GM19395 (cell line): ENCODE results near the gene PGAM4.
A peak's percentile ranks its signal among the peaks of the same experiment; 100 is the strongest.
"Not testable (repeated sequence)": the region's sequence is repeated elsewhere in the genome, so short reads cannot be mapped to it uniquely, and the experiment has no call there.

ENCODE experiments used
- ATAC-seq: cut with Tn5 transposase; IDR thresholded peaks from one replicate; pipeline ENCODE4 v1.9.1; 2021; ENCODE audit warnings: mild to moderate bottlenecking, moderate library complexity; ENCODE audit not compliant: unreplicated experiment

The PGAM4 gene

GRCh38 chrX:77930581-77930980, 38.9 kb downstream of the PGAM4 start:
- ATAC-seq: no peak

DNA sequence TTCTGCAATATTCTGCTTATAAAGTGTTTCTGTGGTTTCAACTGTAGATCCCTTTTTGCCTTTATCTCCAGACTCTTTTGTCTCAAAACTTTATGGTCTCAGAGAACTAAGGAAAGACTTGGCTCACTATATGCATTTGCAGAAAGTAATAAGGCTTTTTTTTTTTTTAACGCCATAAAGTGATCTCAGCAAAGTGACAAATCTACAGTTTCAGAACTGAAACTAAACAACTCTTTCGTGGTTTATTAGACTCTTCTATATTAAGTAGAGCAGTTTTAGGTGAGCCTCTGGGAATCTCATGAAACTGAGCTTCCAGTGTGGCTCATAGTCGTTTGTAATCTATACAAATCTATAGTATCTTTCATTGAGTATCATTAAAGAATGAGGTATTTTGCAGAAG, 43.7 kb downstream of the PGAM4 start:
- peak; percentile 62 for ATAC-seq

GRCh38 chrX:77924320-77924859, 45.0 kb downstream of the PGAM4 start:
- ATAC-seq: no peak

DNA sequence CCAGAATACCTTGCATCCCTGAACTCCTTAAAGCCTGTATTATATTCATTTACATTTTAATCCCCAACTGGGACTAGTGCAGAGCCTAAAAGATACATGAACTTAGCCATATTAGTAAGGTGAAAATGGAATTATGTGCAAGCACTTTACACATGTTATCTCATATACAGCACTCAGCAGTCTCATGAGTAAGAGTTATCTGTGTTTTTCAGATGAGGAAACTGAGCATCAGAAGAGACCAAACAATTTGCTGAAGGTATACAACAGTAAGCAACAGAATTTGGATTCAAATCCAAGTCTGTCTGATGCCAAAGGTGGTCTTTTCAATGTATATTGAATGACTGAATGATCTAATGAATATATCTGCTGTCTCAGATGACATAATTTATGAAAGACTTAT, 46.7 kb downstream of the PGAM4 start:
- ATAC-seq: no peak

DNA sequence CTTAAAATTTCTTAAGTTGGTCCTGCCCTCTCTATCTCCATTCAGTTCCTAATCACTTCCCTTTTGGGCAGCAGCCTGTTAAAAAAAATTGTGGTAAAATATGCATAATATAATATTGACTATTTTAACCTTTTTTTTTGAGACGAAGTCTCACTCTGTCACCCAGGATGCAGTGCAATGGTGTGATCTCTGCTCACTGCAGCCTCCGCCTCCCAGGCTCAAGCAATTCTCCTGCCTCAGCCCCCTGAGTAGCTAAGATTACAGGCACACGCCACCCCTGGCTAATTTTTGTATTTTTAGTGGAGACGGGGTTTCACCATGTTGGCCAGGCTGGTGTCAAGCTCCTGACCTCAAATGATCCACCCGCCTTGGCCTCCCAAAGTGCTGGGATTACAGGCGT, 50.1 kb downstream of the PGAM4 start:
- ATAC-seq: not testable (repeated sequence)

GRCh38 chrX:77918568-77918967, 50.9 kb downstream of the PGAM4 start:
- ATAC-seq: no peak
